ENCODE data around the gene GLP2R. TPM values are rescaled to one million over a fixed set of nuclear protein-coding genes. Genes with fewer than 3 reads are reported as not detected.

GLP2R gene
- total RNA-seq, 4 donors from 2014 or later, result 1.1 TPM; not detected in 3

Other genes with a start within 250 kb of the GLP2R start
- gene CFAP52, start 249.3 kb upstream of the GLP2R start, total RNA-seq, result not detected
- under 1 TPM in 1 of 4 donors, not detected in 3; 0.07 TPM for gene USP43, start 180.4 kb upstream of the GLP2R start, total RNA-seq
- gene DHRS7C, start 34.3 kb upstream of the GLP2R start, total RNA-seq, result 10 to 100 TPM in 3 of 4 donors, 1 to 10 TPM in 1; 5.1 to 64.6 (median 42.2) TPM
- gene GSG1L2, start 3.8 kb upstream of the GLP2R start, total RNA-seq, result not detected
- not detected for gene RCVRN, start 79.3 kb downstream of the GLP2R start, total RNA-seq

Measured in gastrocnemius medialis (tissue), 4 donors.